ENCODE measurements around the gene S100PBP. TPM values are rescaled to one million over a fixed set of nuclear protein-coding genes. Genes with fewer than 3 reads are reported as not detected.

The S100PBP gene
- polyA plus RNA-seq, 1 of the 3 experiments (the other 2 are of a cell fraction): 13.2 TPM

- no peak overlapping the region for H3K27ac ChIP-seq (ENCODE audit: low read depth in 2 of 2, low read length in 1 of 2)
- H3K27me3 ChIP-seq (ENCODE audit: insufficient read depth): 0 out of 2 replicates have a peak, but pooled peaks cover 5% of the 10 kb centered on the region
- WGBS (ENCODE audit: low lambda C conversion rate): 89% methylated on average over 6 of the region's 8 CpGs
- no peak overlapping the region for H3K4me3 ChIP-seq (ENCODE audit: low read depth in 2 of 2, low read length in 1 of 2)
- H3K4me1 ChIP-seq (ENCODE audit: control insufficient read depth in 1 of 2, insufficient read depth in 2 of 2, low read depth in 1 of 2, low read length in 1 of 2): peaks cover 0 to 4% of the 10 kb centered on the region in 2 experiments; a peak in 2 of 4 replicates
- TF ChIP-seq RFX5 (IDR thresholded peaks at IDR 0.05; ENCODE audit: low read length) (no peak), MEF2A (IDR thresholded peaks at IDR 0.05; ENCODE audit: borderline replicate concordance, low read depth) (no peak), EP300 (IDR thresholded peaks at IDR 0.05; ENCODE audit: borderline replicate concordance in 1 of 2, low read depth in 1 of 2, low read length in 1 of 2) (no peak), TAF1 (IDR thresholded peaks at IDR 0.05; ENCODE audit: borderline replicate concordance, low read depth, low read length) (no peak), TCF12 (IDR thresholded peaks at IDR 0.05) (no peak), RCOR1 (IDR thresholded peaks at IDR 0.05; ENCODE audit: low read length) (no peak), GABPA (IDR thresholded peaks at IDR 0.05; ENCODE audit: low read depth) (no peak), POLR2AphosphoS5 (IDR thresholded peaks at IDR 0.05; ENCODE audit: low read depth, low read length) (no peak), ELF1 (IDR thresholded peaks at IDR 0.05) (no peak)
- TF ChIP-seq, protein P1, sequence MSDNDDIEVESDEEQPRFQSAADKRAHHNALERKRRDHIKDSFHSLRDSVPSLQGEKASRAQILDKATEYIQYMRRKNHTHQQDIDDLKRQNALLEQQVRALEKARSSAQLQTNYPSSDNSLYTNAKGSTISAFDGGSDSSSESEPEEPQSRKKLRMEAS (IDR thresholded peaks at IDR 0.05; ENCODE audit: low read depth): no peak
- TF ChIP-seq, protein P2, sequence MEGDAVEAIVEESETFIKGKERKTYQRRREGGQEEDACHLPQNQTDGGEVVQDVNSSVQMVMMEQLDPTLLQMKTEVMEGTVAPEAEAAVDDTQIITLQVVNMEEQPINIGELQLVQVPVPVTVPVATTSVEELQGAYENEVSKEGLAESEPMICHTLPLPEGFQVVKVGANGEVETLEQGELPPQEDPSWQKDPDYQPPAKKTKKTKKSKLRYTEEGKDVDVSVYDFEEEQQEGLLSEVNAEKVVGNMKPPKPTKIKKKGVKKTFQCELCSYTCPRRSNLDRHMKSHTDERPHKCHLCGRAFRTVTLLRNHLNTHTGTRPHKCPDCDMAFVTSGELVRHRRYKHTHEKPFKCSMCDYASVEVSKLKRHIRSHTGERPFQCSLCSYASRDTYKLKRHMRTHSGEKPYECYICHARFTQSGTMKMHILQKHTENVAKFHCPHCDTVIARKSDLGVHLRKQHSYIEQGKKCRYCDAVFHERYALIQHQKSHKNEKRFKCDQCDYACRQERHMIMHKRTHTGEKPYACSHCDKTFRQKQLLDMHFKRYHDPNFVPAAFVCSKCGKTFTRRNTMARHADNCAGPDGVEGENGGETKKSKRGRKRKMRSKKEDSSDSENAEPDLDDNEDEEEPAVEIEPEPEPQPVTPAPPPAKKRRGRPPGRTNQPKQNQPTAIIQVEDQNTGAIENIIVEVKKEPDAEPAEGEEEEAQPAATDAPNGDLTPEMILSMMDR (IDR thresholded peaks at IDR 0.05): no peak
- TF ChIP-seq, protein P3, sequence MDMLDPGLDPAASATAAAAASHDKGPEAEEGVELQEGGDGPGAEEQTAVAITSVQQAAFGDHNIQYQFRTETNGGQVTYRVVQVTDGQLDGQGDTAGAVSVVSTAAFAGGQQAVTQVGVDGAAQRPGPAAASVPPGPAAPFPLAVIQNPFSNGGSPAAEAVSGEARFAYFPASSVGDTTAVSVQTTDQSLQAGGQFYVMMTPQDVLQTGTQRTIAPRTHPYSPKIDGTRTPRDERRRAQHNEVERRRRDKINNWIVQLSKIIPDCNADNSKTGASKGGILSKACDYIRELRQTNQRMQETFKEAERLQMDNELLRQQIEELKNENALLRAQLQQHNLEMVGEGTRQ (IDR thresholded peaks at IDR 0.05; ENCODE audit: borderline replicate concordance, low read depth, low read length): no peak
- H3K79me2 ChIP-seq (ENCODE audit: insufficient read depth): no peaks in the 10 kb centered on the region
- H2AFZ ChIP-seq (ENCODE audit: low read depth): no peak overlapping the region
- CTCF ChIA-PET: interaction anchor here (1.2 to 4.9 kb wide), 7 partner anchors 12 to 192 kb away, joined by 3 to 41 read pairs (median 13); no protein-coding TSS in a partner anchor
- H3K36me3 ChIP-seq (replicated peaks in 1 of 2; ENCODE audit: control insufficient read depth in 1 of 2, insufficient read depth in 2 of 2, low read length in 1 of 2): no peaks in the 10 kb centered on the region
- POLR2A ChIA-PET: no interaction called here
- H3K4me2 ChIP-seq: no peak overlapping the region
- no peaks in the 10 kb centered on the region for H3K9me3 ChIP-seq
- no peaks in the 10 kb centered on the region for H4K20me1 ChIP-seq (ENCODE audit: insufficient read depth)
- DNase-seq: peak; percentile 44
- no peak overlapping the region for H3K9ac ChIP-seq
- H3K9me2 ChIP-seq: no peaks in the 10 kb centered on the region
- peaks cover 4% of the 10 kb centered on the region for H3F3A ChIP-seq (replicated peaks; ENCODE audit: insufficient read depth)
These were observed 76.7 kb downstream of the S100PBP start for GRCh38 chr1:32894019-32894600.

DNA sequence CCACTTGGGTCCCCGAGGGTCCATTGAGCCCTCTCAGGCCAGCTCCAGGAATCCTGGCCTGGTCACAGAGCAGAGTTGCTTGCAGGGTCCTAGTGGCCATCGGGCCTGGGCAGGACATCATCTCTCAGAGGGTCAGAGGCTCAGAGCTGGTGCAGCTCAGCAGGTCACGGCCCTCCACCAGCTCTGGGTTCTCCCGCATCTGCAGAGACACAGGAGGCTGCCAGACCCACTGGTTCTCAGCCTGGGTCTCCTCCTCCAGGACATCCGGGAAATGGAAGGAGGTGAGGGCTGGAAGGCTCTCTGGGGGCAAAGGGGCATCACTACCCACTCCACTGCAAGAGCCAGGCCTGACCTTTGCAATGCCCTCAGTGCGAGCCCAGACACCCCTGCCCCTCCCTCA lies 77.2 kb downstream of the S100PBP start:
- H4K20me1 ChIP-seq (ENCODE audit: insufficient read depth): no peaks in the 10 kb centered on the region
- peaks cover 4% of the 10 kb centered on the region for H3F3A ChIP-seq (replicated peaks; ENCODE audit: insufficient read depth)
- CTCF ChIA-PET: interaction anchor here (1.4 to 3.3 kb wide), 5 partner anchors 13 to 189 kb away, joined by 5 to 16 read pairs (median 9); no protein-coding TSS in a partner anchor
- DNase-seq: no peak
- no peaks in the 10 kb centered on the region for H3K36me3 ChIP-seq (replicated peaks in 1 of 2; ENCODE audit: control insufficient read depth in 1 of 2, insufficient read depth in 2 of 2, low read length in 1 of 2)
- POLR2A ChIA-PET: no interaction called here
- H3K79me2 ChIP-seq (ENCODE audit: insufficient read depth): no peaks in the 10 kb centered on the region
- TF ChIP-seq, protein P4, sequence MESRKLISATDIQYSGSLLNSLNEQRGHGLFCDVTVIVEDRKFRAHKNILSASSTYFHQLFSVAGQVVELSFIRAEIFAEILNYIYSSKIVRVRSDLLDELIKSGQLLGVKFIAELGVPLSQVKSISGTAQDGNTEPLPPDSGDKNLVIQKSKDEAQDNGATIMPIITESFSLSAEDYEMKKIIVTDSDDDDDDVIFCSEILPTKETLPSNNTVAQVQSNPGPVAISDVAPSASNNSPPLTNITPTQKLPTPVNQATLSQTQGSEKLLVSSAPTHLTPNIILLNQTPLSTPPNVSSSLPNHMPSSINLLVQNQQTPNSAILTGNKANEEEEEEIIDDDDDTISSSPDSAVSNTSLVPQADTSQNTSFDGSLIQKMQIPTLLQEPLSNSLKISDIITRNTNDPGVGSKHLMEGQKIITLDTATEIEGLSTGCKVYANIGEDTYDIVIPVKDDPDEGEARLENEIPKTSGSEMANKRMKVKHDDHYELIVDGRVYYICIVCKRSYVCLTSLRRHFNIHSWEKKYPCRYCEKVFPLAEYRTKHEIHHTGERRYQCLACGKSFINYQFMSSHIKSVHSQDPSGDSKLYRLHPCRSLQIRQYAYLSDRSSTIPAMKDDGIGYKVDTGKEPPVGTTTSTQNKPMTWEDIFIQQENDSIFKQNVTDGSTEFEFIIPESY (IDR thresholded peaks at IDR 0.05; ENCODE audit: borderline replicate concordance, low read depth): no peak
- no peak for TF ChIP-seq EZH2phosphoT487 (IDR thresholded peaks at IDR 0.05; ENCODE audit: borderline replicate concordance, low read depth)
- TF ChIP-seq, protein P1 (IDR thresholded peaks at IDR 0.05; ENCODE audit: low read depth): no peak
- 92% methylated on average over 4 of the region's 6 CpGs for WGBS (ENCODE audit: low lambda C conversion rate)
- H3K9me2 ChIP-seq: no peaks in the 10 kb centered on the region
- peaks cover 0 to 4% of the 10 kb centered on the region in 2 experiments; a peak in 2 of 4 replicates for H3K4me1 ChIP-seq (ENCODE audit: control insufficient read depth in 1 of 2, insufficient read depth in 2 of 2, low read depth in 1 of 2, low read length in 1 of 2)
- H3K27me3 ChIP-seq (ENCODE audit: insufficient read depth): 0 out of 2 replicates have a peak, but pooled peaks cover 5% of the 10 kb centered on the region
- no peak overlapping the region for H3K4me2 ChIP-seq
- H3K27ac ChIP-seq (ENCODE audit: low read depth in 2 of 2, low read length in 1 of 2): no peak overlapping the region
- H3K4me3 ChIP-seq (ENCODE audit: low read depth in 2 of 2, low read length in 1 of 2): no peak overlapping the region
- no peaks in the 10 kb centered on the region for H3K9me3 ChIP-seq
- no peak overlapping the region for H3K9ac ChIP-seq
- no peak overlapping the region for H2AFZ ChIP-seq (ENCODE audit: low read depth)

Data from SK-N-SH (cell line).